SW480 (cell line): ENCODE results near the gene CFAP210.

Source experiments
- DNase-seq: peaks from one replicate; pipeline ENCODE4 v3.0.0-alpha.2; 2016; ENCODE audit warnings: low spot score

CFAP210 gene

GRCh38 chr2:169694113-169694893 lies at the start of gene CFAP210, which contains the start of gene PHOSPHO2:
TSS of gene CFAP210 (minus strand) at chr2:169694405. CDS start at chr2:169694327, 78 bp downstream.
TSS of gene PHOSPHO2 (plus strand) at chr2:169694469. CDS start at chr2:169700972, 6,503 bp downstream.
- DNase-seq: peak; percentile 96

- DNase-seq: no peak
These were observed 49.3 kb upstream of the CFAP210 start for GRCh38 chr2:169743549-169743948.

GRCh38 chr2:169739351-169739750 lies 45.1 kb upstream of the CFAP210 start:
- DNase-seq: no peak

- DNase-seq: no peak
These were observed 44.5 kb upstream of the CFAP210 start for GRCh38 chr2:169738566-169739229.

- DNase-seq: no peak
These were observed 42.7 kb upstream of the CFAP210 start for GRCh38 chr2:169736902-169737301.

- DNase-seq: no peak
These were observed 41.4 kb upstream of the CFAP210 start for GRCh38 chr2:169735623-169736022.

- peak; percentile 18 for DNase-seq
These were observed 40.1 kb upstream of the CFAP210 start for GRCh38 chr2:169734169-169734847.

GRCh38 chr2:169732583-169733358 lies 38.6 kb upstream of the CFAP210 start:
- peak; percentile 31 for DNase-seq

GRCh38 chr2:169732075-169732474 lies 37.9 kb upstream of the CFAP210 start:
- no peak for DNase-seq

GRCh38 chr2:169729274-169729605 lies 35.0 kb upstream of the CFAP210 start:
- no peak for DNase-seq

- no peak for DNase-seq
These were observed 32.9 kb upstream of the CFAP210 start for GRCh38 chr2:169727065-169727464.

GRCh38 chr2:169721016-169721415 lies 26.8 kb upstream of the CFAP210 start:
- DNase-seq: no peak

GRCh38 chr2:169718930-169719504 lies 24.8 kb upstream of the CFAP210 start:
- DNase-seq: no peak

- DNase-seq: no peak
These were observed 23.5 kb upstream of the CFAP210 start for GRCh38 chr2:169717691-169718063.

- DNase-seq: peak; percentile 21
These were observed 22.9 kb upstream of the CFAP210 start for GRCh38 chr2:169716938-169717690.

GRCh38 chr2:169716238-169716886 lies 22.2 kb upstream of the CFAP210 start:
- DNase-seq: no peak

- DNase-seq: no peak
These were observed 21.4 kb upstream of the CFAP210 start for GRCh38 chr2:169715379-169716237.

GRCh38 chr2:169714699-169715098 lies 20.5 kb upstream of the CFAP210 start:
- no peak for DNase-seq

GRCh38 chr2:169713331-169713730 lies 19.1 kb upstream of the CFAP210 start:
- DNase-seq: no peak
